BLaER1 treated with 17β-estradiol and CSF1 and Interleukin-3, amounts not matched to agents 10 nM and 100 nM (cell line): ENCODE data around the gene GPR137.

ENCODE experiments used
- H3K27ac ChIP-seq, 11 experiments: shearing (Covaris generic); formaldehyde crosslinking; 2 replicates each; pipeline ENCODE4 v1.8.1; 2022
- H3K27me3 ChIP-seq, 11 experiments: shearing (Covaris generic); formaldehyde crosslinking; 2 replicates each; pipeline ENCODE4 v1.8.1; 2022
- H3K36me3 ChIP-seq, 11 experiments: shearing (Covaris generic); formaldehyde crosslinking; 2 replicates each; pipeline ENCODE4 v1.8.1; 2022
- H3K4me1 ChIP-seq, 10 experiments: shearing (Covaris generic); formaldehyde crosslinking; 2 replicates each; pipeline ENCODE4 v1.8.1; 2022
- H3K4me2 ChIP-seq, 11 experiments: shearing (Covaris generic); formaldehyde crosslinking; 2 replicates each; pipeline ENCODE4 v1.8.1; 2022
- H3K4me3 ChIP-seq, 10 experiments: shearing (Covaris generic); formaldehyde crosslinking; 2 replicates each; pipeline ENCODE4 v1.8.1; 2022
- H3K9ac ChIP-seq, 11 experiments: shearing (Covaris generic); formaldehyde crosslinking; 2 replicates each; pipeline ENCODE4 v1.8.1; 2022
- H3K9me3 ChIP-seq, 11 experiments: shearing (Covaris generic); formaldehyde crosslinking; replicated peaks in 1 of 11; 2 replicates each; pipeline ENCODE4 v1.8.1; 2022
- H4K20me1 ChIP-seq, 11 experiments: shearing (Covaris generic); formaldehyde crosslinking; 2 replicates each; pipeline ENCODE4 v1.8.1; 2022
- Cebpa-rat ChIP-seq, 11 experiments: shearing (Covaris generic); IDR thresholded peaks; 2 replicates each; pipeline ENCODE4 v1.8.1; 2022

GPR137 gene, protein sequence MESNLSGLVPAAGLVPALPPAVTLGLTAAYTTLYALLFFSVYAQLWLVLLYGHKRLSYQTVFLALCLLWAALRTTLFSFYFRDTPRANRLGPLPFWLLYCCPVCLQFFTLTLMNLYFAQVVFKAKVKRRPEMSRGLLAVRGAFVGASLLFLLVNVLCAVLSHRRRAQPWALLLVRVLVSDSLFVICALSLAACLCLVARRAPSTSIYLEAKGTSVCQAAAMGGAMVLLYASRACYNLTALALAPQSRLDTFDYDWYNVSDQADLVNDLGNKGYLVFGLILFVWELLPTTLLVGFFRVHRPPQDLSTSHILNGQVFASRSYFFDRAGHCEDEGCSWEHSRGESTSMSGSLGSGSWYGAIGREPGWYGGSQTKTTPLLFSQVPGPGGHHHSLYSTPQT

GRCh38 chr11:64284962-64285884, at the start of gene GPR137:
GPR137 (plus strand) TSS chr11:64285848; CDS start chr11:64286525, 677 bp downstream.
- H3K27ac ChIP-seq, result peak within 1 kb of the TSS; percentile 77 to 94 (median 85)
- H3K9ac ChIP-seq, result peak within 1 kb of the TSS; percentile 80 to 92 (median 88)
- no peaks in the 10 kb centered on the region for H3K9me3 ChIP-seq
- TF ChIP-seq Cebpa-rat (IDR thresholded peaks at IDR 0.05), result no peak
- H3K36me3 ChIP-seq, result peaks cover 0 to 22% (median 10%) of the 10 kb centered on the region in 11 experiments; a peak in 12 of 22 replicates
- peaks cover 11 to 16% (median 12%) of the 10 kb centered on the region in 11 experiments for H3K27me3 ChIP-seq
- H3K4me1 ChIP-seq, result peaks cover 25 to 31% (median 26%) of the 10 kb centered on the region in 10 experiments
- peaks cover 0 to 25% (median 10%) of the 10 kb centered on the region in 11 experiments; a peak in 10 of 22 replicates for H4K20me1 ChIP-seq
- peak within 1 kb of the TSS; percentile 61 to 90 (median 80) for H3K4me3 ChIP-seq
- peak within 1 kb of the TSS; percentile 94 to 100 (median 97) for H3K4me2 ChIP-seq

DNA sequence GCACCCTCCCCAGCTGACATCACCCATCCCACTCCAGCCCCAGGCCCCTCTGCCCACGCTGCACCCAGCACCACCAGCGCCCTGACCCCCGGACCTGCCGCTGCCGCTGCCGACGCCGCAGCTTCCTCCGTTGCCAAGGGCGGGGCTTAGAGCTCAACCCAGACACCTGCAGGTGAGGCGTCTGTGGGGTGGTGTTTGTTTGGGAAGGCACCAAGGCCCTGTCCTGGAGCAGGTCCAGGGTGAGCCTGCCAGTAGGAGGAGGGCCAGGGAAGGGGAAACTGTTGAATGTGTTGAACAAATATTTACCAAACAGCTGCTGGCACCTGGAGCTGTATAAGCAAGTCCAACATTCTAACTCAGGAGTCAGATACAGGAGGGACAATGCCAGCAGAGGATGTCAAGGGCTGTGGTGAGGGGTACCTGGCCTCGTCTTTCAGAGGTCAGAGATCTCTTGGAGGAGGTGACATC, 48.1 kb upstream of the GPR137 start:
- H3K36me3 ChIP-seq, result peaks cover 13 to 39% (median 24%) of the 10 kb centered on the region in 11 experiments; a peak in 21 of 22 replicates

DNA sequence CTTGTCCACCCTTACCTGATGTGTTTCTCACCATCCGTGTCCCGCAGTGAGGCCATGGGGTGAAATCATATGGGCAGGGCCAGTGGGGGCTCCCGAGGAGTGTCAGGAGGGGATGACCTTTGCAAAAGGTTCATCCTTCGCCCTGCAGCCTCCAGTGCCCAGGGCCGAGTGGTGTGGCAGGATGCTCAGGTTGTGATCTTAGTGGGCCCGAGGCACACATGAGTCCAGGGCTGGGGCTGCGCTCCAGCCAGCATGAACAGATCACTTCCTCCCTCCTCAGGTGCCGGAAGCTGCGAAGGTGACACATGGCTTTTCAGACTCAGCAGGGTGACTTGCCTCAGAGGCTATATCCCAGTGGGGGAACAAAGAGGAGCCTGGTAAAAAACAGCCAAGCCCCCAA, 47.6 kb upstream of the GPR137 start:
- Histone ChIP-seq H4K20me1 (peaks cover 5 to 35% (median 19%) of the 10 kb centered on the region in 11 experiments; a peak in 20 of 22 replicates), H3K9me3 (no peaks in the 10 kb centered on the region), H3K4me3 (no peak overlapping the region), H3K27me3 (no peaks in the 10 kb centered on the region), H3K4me2 (peak overlapping the region; percentile 2 to 99 (median 50); a peak in 20 of 22 replicates), H3K4me1 (peaks cover 71 to 78% (median 77%) of the 10 kb centered on the region in 10 experiments), H3K27ac (peak overlapping the region in 8 of 11 experiments; percentile 42 to 96 (median 54); a peak in 14 of 22 replicates), H3K36me3 (peaks cover 14 to 44% (median 27%) of the 10 kb centered on the region in 11 experiments), H3K9ac (peak overlapping the region in 10 of 11 experiments; percentile 26 to 95 (median 50); a peak in 17 of 22 replicates)
- TF ChIP-seq Cebpa-rat (IDR thresholded peaks at IDR 0.05), result no peak

More for the DNA sequence above, 48.1 kb upstream of the GPR137 start:
- Histone ChIP-seq H3K4me3 (no peak overlapping the region), H3K27ac (peak overlapping the region in 7 of 11 experiments; percentile 30 to 94 (median 46); a peak in 9 of 22 replicates), H3K27me3 (no peaks in the 10 kb centered on the region), H3K9me3 (no peaks in the 10 kb centered on the region), H4K20me1 (peaks cover 0 to 30% (median 14%) of the 10 kb centered on the region in 11 experiments; a peak in 14 of 22 replicates), H3K4me1 (peaks cover 71 to 78% (median 77%) of the 10 kb centered on the region in 10 experiments), H3K4me2 (peak overlapping the region; percentile 2 to 99 (median 50); a peak in 20 of 22 replicates), H3K9ac (peak overlapping the region in 9 of 11 experiments; percentile 26 to 95 (median 53); a peak in 12 of 22 replicates)
- TF ChIP-seq Cebpa-rat (IDR thresholded peaks at IDR 0.05), result no peak

- Histone ChIP-seq H3K4me2 (peak overlapping the region in 9 of 11 experiments; percentile 36 to 99 (median 97); a peak in 13 of 22 replicates), H3K4me3 (no peak overlapping the region), H3K27ac (peak overlapping the region in 9 of 11 experiments; percentile 8 to 96 (median 52); a peak in 14 of 22 replicates), H3K9ac (peak overlapping the region in 9 of 11 experiments; percentile 26 to 95 (median 55); a peak in 13 of 22 replicates), H3K9me3 (no peaks in the 10 kb centered on the region), H3K4me1 (peaks cover 71 to 78% (median 77%) of the 10 kb centered on the region in 10 experiments), H3K36me3 (peaks cover 23 to 53% (median 36%) of the 10 kb centered on the region in 11 experiments), H4K20me1 (peaks cover 14 to 38% (median 28%) of the 10 kb centered on the region in 11 experiments; a peak in 21 of 22 replicates), H3K27me3 (no peaks in the 10 kb centered on the region)
- no peak for TF ChIP-seq Cebpa-rat (IDR thresholded peaks at IDR 0.05)
Measured at GRCh38 chr11:64238999-64239398, 46.6 kb upstream of the GPR137 start.

DNA sequence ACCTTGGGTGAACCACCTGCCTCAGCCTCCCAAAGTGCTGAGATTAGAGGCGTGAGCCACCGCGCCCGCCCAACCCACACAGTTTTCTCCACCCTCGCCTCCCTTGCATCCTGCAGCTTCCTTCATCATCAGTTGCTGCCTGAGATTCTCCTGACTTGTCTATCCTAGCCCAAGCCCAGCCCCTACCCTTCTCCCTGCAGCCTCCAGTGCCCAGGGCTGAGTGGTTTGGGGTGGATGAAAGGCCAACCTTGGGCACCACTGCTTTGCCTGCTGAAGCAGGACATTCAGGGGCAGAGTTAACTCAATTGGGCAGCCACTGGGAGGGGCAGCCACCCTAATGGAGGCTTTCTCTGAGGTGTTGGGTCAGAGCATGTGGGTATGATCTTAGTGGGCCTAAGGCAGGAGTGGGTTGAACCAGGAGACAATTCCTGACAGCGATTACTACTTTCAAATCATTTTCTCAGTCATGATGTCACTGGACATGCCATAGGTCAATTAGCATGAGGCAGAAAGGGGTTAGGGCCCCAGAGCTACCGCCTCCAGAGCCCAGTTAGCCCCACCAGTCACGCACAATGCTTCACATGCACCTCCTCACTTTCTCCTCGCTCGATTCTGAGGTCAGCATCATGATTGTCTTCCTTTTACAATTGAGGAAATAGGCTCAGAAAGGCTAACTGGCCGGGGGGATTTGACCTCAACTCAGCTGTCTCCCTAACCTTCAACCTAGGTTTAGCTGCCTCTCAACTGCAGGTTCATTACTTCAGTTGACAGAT, 45.8 kb upstream of the GPR137 start:
- Histone ChIP-seq H4K20me1 (peaks cover 18 to 45% (median 37%) of the 10 kb centered on the region in 11 experiments; a peak in 21 of 22 replicates), H3K27me3 (no peaks in the 10 kb centered on the region), H3K9me3 (no peaks in the 10 kb centered on the region), H3K27ac (peak overlapping the region; percentile 85 to 96 (median 93)), H3K4me1 (peaks cover 78 to 85% (median 84%) of the 10 kb centered on the region in 10 experiments), H3K4me3 (peak overlapping the region; percentile 81 to 99 (median 97)), H3K4me2 (peak overlapping the region; percentile 81 to 99 (median 96)), H3K9ac (peak overlapping the region; percentile 85 to 97 (median 88)), H3K36me3 (peaks cover 28 to 62% (median 42%) of the 10 kb centered on the region in 11 experiments)
- TF ChIP-seq Cebpa-rat (IDR thresholded peaks at IDR 0.05), result no peak

DNA sequence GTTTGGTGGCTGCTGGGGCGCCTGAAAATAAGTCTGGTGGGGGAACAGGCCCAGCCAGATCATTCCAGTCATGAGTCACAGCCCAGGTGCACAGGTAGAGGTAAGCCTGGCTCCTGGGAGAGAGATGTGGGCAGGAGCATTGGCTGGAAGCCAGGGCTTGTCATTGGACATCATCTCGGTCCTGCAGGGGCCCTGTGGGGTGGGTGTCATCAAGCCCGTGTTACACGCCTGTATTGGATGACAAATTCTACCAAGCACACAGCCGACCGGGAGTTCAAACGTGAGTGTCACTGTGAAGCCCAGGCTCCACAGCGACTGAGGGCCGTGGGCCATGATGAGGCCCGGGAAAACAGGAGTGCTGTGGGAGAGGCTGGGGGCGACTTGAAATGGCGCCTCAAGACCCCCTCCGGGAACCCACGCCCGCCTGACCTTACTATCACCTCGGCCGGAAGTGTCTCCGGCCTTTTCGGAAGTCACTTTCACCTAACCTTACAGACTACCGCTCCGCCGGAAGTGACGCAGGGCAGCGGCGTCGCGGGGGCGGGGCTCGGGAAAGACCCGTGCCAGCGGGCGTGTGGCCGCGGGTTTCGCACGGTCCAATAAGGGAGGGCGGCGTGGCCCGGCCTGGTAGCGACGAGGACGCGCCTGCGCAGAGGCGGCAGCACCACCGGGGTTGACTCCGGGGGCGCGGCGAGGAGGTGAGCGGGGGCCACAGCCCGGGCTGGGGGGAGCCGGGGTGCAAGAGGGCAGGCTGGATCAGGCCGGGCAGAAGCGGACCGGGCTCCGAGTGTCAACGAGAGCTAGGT, 45.0 kb upstream of the GPR137 start, which contains the start of gene FKBP2:
Gene FKBP2 (plus strand): TSS at position 661 of the 806 bp plus-strand sequence. CDS start 1,293 bp downstream, outside the sequence.
- H4K20me1 ChIP-seq, result peaks cover 13 to 47% (median 38%) of the 10 kb centered on the region in 11 experiments; a peak in 21 of 22 replicates
- peak within 1 kb of the TSS; percentile 85 to 96 (median 93) for H3K27ac ChIP-seq
- H3K4me1 ChIP-seq, result peaks cover 74 to 82% (median 80%) of the 10 kb centered on the region in 10 experiments
- TF ChIP-seq Cebpa-rat (IDR thresholded peaks at IDR 0.05), result no peak
- H3K4me3 ChIP-seq, result peak within 1 kb of the TSS; percentile 81 to 99 (median 97)
- peak within 1 kb of the TSS; percentile 91 to 100 (median 99) for H3K4me2 ChIP-seq
- H3K36me3 ChIP-seq, result peaks cover 28 to 64% (median 42%) of the 10 kb centered on the region in 11 experiments
- peak within 1 kb of the TSS; percentile 85 to 97 (median 90) for H3K9ac ChIP-seq
- H3K27me3 ChIP-seq, result no peaks in the 10 kb centered on the region
- H3K9me3 ChIP-seq, result no peaks in the 10 kb centered on the region

DNA sequence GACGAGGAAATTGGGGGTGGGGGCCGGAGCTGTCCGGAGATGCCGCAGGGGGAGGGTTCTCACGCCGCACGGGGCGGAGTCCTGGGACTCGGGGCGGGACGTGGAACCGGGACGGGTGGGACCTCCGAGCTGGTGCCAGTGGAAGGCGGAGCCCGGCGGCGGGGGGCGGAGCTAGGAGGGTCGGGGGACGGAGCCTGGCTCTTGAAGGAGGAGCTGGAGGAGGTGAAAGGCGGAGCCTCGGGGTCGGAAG, 44.5 kb upstream of the GPR137 start:
- Histone ChIP-seq H3K27ac (peak overlapping the region; percentile 85 to 96 (median 93)), H3K4me3 (peak overlapping the region; percentile 81 to 99 (median 97)), H3K4me1 (peaks cover 70 to 77% (median 75%) of the 10 kb centered on the region in 10 experiments)

More for the DNA sequence above, 44.5 kb upstream of the GPR137 start:
- Histone ChIP-seq H3K4me2 (peak overlapping the region; percentile 81 to 99 (median 97); a peak in 20 of 22 replicates), H3K9me3 (no peaks in the 10 kb centered on the region), H4K20me1 (peaks cover 8 to 45% (median 36%) of the 10 kb centered on the region in 11 experiments; a peak in 21 of 22 replicates), H3K9ac (peak overlapping the region; percentile 85 to 97 (median 88)), H3K36me3 (peaks cover 28 to 58% (median 42%) of the 10 kb centered on the region in 11 experiments), H3K27me3 (no peaks in the 10 kb centered on the region)
- no peak for TF ChIP-seq Cebpa-rat (IDR thresholded peaks at IDR 0.05)
